ENCODE results near the gene GLOD4.

GRCh38 chr17:774313-774584 is 7.8 kb downstream of the GLOD4 start:
- TF ChIP-seq USF2 (IDR thresholded peaks at IDR 0.05; ENCODE audit: low read depth, low read length) (no peak), CEBPB (IDR thresholded peaks at IDR 0.05; ENCODE audit: low read depth, low read length) (no peak), CTCF (conservative IDR thresholded peaks at IDR 0.05; ENCODE audit: low read depth, low read length) (no peak)

Data from IMR-90 (cell line).